GM19240 (cell line): ENCODE data around the gene RAB31.

Experiments
- DNase-seq: peaks from one replicate; pipeline ENCODE4 v3.0.0; 2011; ENCODE audit warnings: low spot score; ENCODE audit not compliant: insufficient read length

The RAB31 gene

GRCh38 chr18:9737006-9737405, 28.9 kb downstream of the RAB31 start:
- DNase-seq, result no peak

DNA sequence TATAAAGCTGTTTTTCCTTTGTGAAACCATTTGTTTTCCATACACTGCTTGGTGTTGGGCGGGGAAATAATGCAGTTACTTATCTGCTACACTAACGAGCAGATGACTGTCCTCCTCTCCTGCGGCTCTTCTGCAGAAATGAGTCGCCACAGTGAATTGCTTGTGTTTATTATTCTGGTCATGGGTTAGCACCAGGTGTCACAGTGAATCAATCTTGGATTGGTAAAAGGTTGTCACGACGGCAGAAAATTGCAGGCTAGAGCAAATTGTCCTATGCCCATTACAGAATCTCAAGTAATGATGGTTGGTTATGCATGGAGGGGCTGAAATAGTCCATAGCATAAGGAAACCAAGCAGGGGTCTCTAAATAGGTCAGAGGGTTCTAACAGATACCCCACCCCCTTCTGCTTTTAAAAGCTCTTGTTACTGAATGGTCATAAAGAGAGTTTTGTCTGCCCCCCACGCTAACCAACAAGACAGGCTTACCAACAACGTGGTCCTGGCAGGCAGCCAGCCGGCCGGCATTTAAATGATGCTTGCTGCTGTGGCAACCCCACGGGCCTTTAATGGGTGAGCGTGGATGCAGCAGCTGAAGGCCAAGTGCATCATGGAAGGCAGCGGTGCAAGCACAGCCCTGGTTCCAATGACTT, 29.5 kb downstream of the RAB31 start:
- no peak for DNase-seq

GRCh38 chr18:9738266-9738969, 30.3 kb downstream of the RAB31 start:
- DNase-seq, result no peak

GRCh38 chr18:9739516-9739915, 31.4 kb downstream of the RAB31 start:
- DNase-seq, result no peak

- no peak for DNase-seq
These were observed 32.0 kb downstream of the RAB31 start for GRCh38 chr18:9740071-9740470.

DNA sequence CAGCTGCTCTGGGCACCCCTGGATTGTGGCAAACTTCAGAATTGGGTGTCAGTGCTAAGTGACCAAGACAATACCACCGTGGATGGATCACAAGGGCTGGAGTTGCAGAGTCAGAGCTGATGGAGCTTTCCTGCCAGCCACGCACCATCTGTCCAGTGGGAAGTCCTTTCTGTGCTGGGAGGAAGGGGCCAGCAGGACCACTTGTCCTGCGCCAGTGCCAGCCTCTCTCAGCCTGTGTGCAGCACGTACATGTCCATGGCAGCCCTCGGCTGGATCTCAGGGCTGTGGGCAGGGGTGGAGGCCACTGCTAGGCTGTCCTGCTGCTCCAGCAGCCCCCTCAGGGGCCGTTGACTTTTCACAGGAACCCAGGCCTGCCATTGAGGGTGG, 33.3 kb downstream of the RAB31 start:
- DNase-seq, result no peak

- DNase-seq, result no peak
These were observed 33.9 kb downstream of the RAB31 start for GRCh38 chr18:9741793-9742523.

DNA sequence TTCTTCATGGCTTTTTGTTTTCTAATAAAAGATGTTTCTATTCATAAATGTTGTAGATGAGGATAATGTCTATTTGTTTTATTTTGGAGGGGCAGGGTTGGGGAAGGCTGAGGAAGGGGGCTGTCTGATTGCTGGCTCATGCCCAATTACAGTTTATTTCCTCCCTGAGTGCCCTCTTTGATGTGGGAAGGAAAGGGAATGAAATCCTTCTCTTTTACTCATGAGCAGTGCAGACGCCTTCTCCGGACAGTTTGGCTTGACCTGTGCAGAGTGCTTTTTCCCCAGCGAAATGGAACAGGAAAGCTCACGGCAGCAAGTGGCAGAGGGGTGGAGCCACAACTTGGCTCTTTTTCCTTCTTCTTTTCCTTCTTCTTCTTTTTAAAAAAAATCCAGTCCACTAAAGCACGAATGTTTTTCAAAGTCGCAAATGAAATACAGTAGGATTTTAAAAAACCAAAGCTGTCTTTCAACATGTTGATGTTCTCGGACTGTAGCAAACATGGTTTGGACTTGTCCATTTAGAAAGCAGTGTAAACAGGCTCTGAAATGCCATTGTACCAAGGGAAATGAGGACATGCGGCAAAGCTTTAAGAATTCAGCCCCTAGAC, 34.5 kb downstream of the RAB31 start:
- no peak for DNase-seq

DNA sequence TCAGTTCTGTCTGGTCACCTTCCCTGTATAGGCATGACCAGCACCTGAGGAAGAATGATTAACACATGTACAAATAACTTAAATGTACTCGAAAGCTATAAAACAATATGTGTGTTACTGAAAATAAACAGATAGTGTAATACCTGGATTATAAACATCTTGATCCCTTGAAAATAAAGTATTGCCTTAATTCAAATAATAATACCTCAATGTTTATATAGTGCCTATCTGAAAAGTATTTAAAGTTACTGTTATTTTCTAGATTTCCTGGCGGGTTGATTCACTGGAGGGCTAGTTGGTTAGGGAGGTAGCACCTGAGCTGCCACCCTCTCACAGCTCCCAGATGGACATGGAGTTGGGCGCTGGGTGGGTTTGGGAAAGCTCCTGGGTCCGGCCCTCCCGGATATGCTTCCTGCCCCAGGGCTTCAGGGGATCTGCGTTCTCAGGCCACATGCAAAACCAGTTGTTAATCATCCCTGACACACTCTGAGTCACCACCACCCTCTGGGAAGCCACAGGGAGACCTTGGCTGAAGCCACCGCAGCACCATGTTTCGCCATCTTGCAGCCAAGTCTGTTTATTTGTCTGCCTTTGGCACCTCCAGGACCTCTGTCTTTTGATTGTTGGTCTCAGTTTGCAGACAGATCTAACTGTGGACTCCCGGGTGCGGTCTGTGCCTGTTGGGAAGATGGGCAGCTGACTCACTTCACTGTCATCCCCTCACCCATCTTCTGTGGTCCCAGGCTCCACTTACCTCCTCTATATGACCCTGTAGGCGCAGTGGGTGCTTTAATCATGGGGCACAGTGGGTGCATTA, 35.3 kb downstream of the RAB31 start:
- DNase-seq, result no peak

GRCh38 chr18:9746958-9747357, 38.9 kb downstream of the RAB31 start:
- DNase-seq, result no peak

DNA sequence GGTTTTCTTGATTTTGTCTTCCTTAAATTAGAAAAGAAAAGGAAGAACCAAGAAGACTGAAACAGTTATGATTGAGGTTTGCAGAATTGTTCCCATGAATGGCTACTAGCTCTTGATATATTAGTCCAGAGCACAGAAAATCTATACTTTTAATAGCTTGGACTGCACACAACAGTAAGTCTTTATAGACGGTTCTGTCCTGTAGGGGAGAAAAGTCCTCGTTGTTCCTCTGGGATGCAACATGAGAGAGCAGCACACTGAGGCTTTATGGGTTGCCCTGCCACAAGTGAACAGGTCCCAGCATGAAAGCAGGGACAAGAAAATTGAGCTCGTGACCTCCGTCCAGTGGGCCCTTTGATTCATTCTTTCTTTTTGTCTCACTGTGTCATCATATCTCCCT, 41.5 kb downstream of the RAB31 start:
- no peak for DNase-seq

- no peak for DNase-seq
These were observed 42.0 kb downstream of the RAB31 start for GRCh38 chr18:9750112-9750511.

DNA sequence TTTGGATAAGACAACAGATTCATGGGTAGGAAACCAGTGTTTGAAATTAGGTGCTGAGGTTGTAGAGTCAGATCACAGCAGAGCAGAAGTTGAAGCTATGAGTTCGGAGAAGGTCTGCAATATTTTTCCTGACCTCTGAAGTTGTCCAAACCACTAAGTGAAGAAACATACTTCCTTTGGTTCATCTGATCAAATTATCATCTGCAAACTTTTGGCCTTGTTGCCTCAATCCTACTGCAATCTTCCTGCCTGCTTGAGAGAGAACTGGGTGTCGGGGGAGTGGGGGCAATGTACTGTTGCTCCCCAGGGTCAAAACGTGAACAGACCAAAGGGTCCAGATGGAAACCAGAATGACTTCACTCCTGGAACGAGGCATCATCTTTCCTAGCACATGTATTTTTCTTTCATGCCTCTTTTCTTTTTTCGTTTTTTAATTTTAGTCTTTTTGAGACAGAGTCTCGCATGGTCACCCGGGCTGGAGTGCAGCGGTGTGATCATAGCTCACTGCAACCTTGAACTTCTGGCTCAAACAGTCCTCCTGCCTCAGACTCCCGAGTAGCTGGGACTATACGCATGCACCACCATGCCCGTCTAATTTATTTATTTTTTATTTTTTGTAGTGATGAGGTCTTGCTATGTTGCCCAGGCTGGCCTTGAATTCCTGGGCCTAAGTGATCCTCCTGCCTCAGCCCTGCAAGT, 42.7 kb downstream of the RAB31 start:
- no peak for DNase-seq

- DNase-seq, result no peak
These were observed 43.4 kb downstream of the RAB31 start for GRCh38 chr18:9751371-9752031.

DNA sequence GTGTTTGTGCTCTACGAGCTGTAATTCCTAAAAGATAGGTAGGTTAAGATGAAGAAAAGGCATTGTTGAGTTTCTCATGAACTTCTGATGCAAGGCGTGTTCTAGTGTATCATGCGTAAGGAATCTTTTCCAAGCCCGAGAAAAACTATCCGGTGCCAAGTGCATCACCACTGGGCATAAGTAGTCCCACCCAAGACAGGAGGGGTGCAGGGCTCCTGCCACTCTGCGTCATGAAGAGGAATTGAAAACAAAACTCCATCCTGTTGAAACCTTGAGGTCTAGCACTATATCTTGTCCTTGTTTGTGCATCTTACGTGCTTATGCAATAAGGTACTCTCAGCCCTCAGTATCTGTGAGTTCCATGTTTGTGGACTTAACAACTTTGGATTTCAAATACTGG, 45.7 kb downstream of the RAB31 start:
- no peak for DNase-seq

DNA sequence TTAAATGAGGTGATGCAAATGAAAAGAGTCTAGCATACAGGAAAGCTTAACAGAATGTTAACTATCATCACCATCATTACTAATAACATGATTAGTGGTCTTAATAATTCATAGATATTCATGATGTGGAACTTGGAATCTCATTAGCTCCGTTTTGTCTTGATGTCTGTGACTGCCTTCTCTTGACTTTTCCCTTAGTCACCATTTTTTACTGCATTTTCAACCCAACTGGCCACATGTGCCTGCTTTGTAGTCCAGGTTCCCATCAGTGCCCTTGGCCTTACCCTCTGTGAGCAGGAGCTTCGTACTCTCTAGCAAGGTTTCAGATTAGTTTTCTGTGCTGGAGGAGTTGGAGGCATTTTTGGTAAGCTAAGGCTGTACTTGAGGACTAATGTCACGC, 47.0 kb downstream of the RAB31 start:
- DNase-seq, result no peak

DNA sequence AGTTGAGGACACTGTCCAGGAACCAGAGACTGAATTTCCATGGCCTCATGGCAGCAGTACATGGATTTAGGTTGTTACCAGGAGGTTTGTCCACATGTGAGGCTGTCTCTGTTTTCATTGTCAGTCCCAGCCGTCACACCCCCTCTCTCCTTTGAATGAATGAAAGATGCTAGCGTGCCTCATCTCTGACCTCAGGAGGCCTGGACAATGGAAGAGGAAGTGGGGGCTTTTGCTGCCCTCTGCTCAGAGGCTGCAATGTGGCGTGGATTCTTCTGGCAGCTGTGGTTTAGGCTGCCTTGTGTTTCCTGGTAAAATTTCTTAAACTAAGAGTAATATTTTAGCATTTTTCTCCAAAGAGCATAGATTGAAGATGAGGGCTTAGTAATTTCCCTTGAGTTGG, 47.5 kb downstream of the RAB31 start:
- DNase-seq, result no peak

DNA sequence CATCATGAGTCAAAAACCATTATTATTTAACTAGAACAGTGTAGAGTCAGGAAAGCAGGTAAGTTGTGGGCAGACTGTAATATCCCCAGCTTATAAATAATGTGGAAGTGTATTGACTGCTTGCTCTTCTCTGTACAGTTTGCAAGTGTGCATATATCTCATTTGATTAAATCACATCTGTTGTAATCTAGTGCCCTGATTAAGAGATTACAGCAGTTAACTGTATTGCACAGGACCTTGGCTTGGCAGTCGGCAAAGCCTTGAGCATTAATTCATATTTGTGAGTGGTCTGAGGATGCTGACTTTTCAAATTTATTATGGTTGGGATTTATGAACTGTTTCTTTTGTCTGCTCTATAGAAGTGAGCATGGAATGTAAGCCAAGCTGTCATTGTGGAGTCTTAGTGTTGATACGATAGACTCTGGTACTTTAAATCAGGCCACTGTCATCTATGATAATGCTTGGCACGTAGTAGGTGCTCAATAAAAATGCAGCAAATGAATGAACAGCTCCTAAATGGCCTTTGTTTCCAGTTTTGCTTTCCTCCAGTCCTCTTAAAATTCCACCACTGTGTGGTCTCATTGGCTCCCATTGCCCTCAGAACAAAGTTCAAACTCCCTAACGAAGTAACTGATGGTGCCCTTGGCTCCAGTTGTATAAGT, 48.3 kb downstream of the RAB31 start:
- no peak for DNase-seq

GRCh38 chr18:9756933-9757470, 48.9 kb downstream of the RAB31 start:
- DNase-seq, result no peak
